HepG2 (cell line): ENCODE results near the gene LSMEM2. TPM values are rescaled to one million over a fixed set of nuclear protein-coding genes. Genes with fewer than 3 reads are reported as not detected.

ENCODE experiments used
- ATAC-seq: fragments of 200-7000 bp; cut with Tn5 transposase; 3 replicates; pipeline ENCODE4 v1.9.1; 2020; ENCODE audit warnings: mild to moderate bottlenecking, moderate library complexity
- BruUV-seq: library from RNA; stranded (reverse); fragments of 400-500 nt; replicated peaks from 2 replicates; lab custom pipeline; 2021; lab: Mats Ljungman, UMichigan
- CTCF ChIA-PET: fragments of 300-600 bp; formaldehyde crosslinking; extraction: SDS; loops from one replicate; lab custom pipeline; 2021; ENCODE audit warnings: low total read pairs, inconsistent platforms, low intra/inter-chr PET ratio; lab: Yijun Ruan, JAX
- POLR2A ChIA-PET: fragments of 350-600 bp; sonication (Branson Sonifier 250); formaldehyde crosslinking; loops from one replicate; lab custom pipeline; 2020; ENCODE audit warnings: antibody characterized with exemption, inconsistent platforms; lab: Yijun Ruan, JAX
- DNase-seq: peaks from one replicate; pipeline ENCODE4 v3.0.0-alpha.2; 2015; ENCODE audit warnings: low spot score
- FAIRE-seq: peaks from 3 replicates; lab custom pipeline; 2011; peaks lifted over from hg19 to GRCh38; lab: Jason Lieb, UNC
- H2AFZ ChIP-seq: one replicate; pipeline ENCODE4 v1.6.1; 2011; ENCODE audit warnings: low read length, inconsistent platforms
- H3K27ac ChIP-seq: fragments of 300-600 bp; 3 replicates; pipeline ENCODE4 v1.8.0; 2011; ENCODE audit warnings: mixed run types, mild to moderate bottlenecking, mixed read lengths, low read length, inconsistent platforms; ENCODE audit not compliant: insufficient read depth; ENCODE audit errors: extremely low read length
- H3K27me3 ChIP-seq, 2 experiments: fragments of 200-600 bp in 1 of 2; 2 replicates in 1 of 2; 3 replicates in 1 of 2; pipeline versions ENCODE4 v1.6.0 to v1.8.0; 2011; ENCODE audit warnings: low read length in 2 of 2, mild to moderate bottlenecking in 2 of 2, moderate library complexity in 2 of 2, inconsistent platforms in 1 of 2; ENCODE audit not compliant: insufficient read depth in 2 of 2, control insufficient read depth in 1 of 2
- H3K36me3 ChIP-seq, 2 experiments: fragments of 200-600 bp in 1 of 2; replicated peaks in 1 of 2; 2 replicates in 1 of 2; 3 replicates in 1 of 2; pipeline versions ENCODE4 v1.5.1 to v1.8.0; 2011; ENCODE audit warnings: low read length in 2 of 2, inconsistent platforms in 1 of 2; ENCODE audit not compliant: insufficient read depth in 2 of 2, control insufficient read depth in 1 of 2
- H3K4me1 ChIP-seq: 2 replicates; pipeline ENCODE4 v1.5.1; 2012; ENCODE audit warnings: low read length, inconsistent platforms; ENCODE audit not compliant: insufficient read depth
- H3K4me2 ChIP-seq: 2 replicates; pipeline ENCODE4 v1.6.0; 2011; ENCODE audit warnings: low read depth, low read length, inconsistent platforms
- H3K4me3 ChIP-seq, 3 experiments: fragments of 200-600 bp in 1 of 3; sonication (generic), shearing (Covaris generic) in 1 of 3; replicated peaks in 1 of 3; 2 replicates each; pipeline ENCODE4 v1.5.1; 2011 to 2016; ENCODE audit warnings: low read length in 3 of 3, inconsistent platforms in 2 of 3, low read depth in 2 of 3, mild to moderate bottlenecking in 2 of 3, control low read depth in 1 of 3, mixed read lengths in 1 of 3; ENCODE audit not compliant: insufficient read depth in 1 of 3
- H3K79me2 ChIP-seq: one replicate; pipeline ENCODE4 v1.6.1; 2011; ENCODE audit warnings: low read length, inconsistent platforms; ENCODE audit not compliant: insufficient read depth
- H3K9ac ChIP-seq: 2 replicates; pipeline ENCODE4 v1.6.0; 2011; ENCODE audit warnings: mild to moderate bottlenecking, low read depth, low read length, inconsistent platforms; ENCODE audit not compliant: insufficient read depth
- H3K9me3 ChIP-seq: 2 replicates; pipeline ENCODE4 v1.5.1; 2012; ENCODE audit warnings: mild to moderate bottlenecking, low read length
- H4K20me1 ChIP-seq: 2 replicates; pipeline ENCODE4 v1.6.0; 2011; ENCODE audit warnings: inconsistent platforms, mild to moderate bottlenecking, low read length, moderate library complexity; ENCODE audit not compliant: insufficient read depth
- HNRNPL ChIP-seq: fragments of 200-400 bp; formaldehyde crosslinking; IDR thresholded peaks from 2 replicates; pipeline ENCODE4 v1.6.1; 2017; ENCODE audit warnings: mild to moderate bottlenecking, low read depth, low read length
- PHB2 ChIP-seq: fragments of 450-650 bp; IDR thresholded peaks from 2 replicates; pipeline ENCODE4 v1.6.1; 2018; ENCODE audit not compliant: partially characterized antibody
- RBM39 ChIP-seq: fragments of 200-400 bp; formaldehyde crosslinking; IDR thresholded peaks from one replicate; pipeline ENCODE4 v1.6.1; 2018; ENCODE audit warnings: antibody characterized with exemption, mild to moderate bottlenecking, low read depth, low read length; ENCODE audit not compliant: poor library complexity, severe bottlenecking
- ZKSCAN1 ChIP-seq: fragments of 150-350 bp; IDR thresholded peaks from 2 replicates; pipeline ENCODE4 v1.6.1; 2014; ENCODE audit warnings: low read length
- ZNF12 ChIP-seq: sonication (generic); formaldehyde crosslinking; IDR thresholded peaks from 2 replicates; pipeline ENCODE4 v1.5.0; 2020; ENCODE audit warnings: missing genetic modification reagents
- ZNF160 ChIP-seq: sonication (generic); formaldehyde crosslinking; IDR thresholded peaks from 2 replicates; pipeline ENCODE4 v1.8.0; 2022; ENCODE audit warnings: mild to moderate bottlenecking, inconsistent platforms, missing genetic modification reagents
- WGBS: methylation state at CpG from one replicate; pipeline ENCODE4 v1.1.6; 2017; ENCODE audit warnings: low lambda C conversion rate; 5-methylcytosine and 5-hydroxymethylcytosine counted together
- in situ Hi-C: cut with HindIII; loops from 2 replicates; pipeline ENCODE4 v1.10.0; 2017; ENCODE audit warnings: low pct_unique_long_range_greater_than_20kb; ENCODE audit not compliant: extremely low pct_ligation_motif_present
- intact Hi-C: fragments of 100-400 bp; cut with micrococcal nuclease; formaldehyde crosslinking; loops from one replicate; pipeline ENCODE4 v1.10.0; 2022; ENCODE audit not compliant: unreplicated experiment
- polyA plus RNA-seq, 8 experiments: library from polyadenylated mRNA; depleted of rRNA in 3 of 8; stranded (reverse) in 7 of 8; unstranded in 1 of 8; fragments of >200 nt; fragmentation: Illumina TruSeq in 4 of 8; extraction: Trizol in 4 of 8; gene quantifications; 2 replicates each; pipeline versions ENCODE4 v1.2.1 to v1.2.3, GENCODE V29; 2011 to 2016; ENCODE audit warnings: low read depth in 4 of 8, missing spikeins in 1 of 8, mixed read lengths in 1 of 8; ENCODE audit not compliant: insufficient read depth in 1 of 8
- total RNA-seq, 5 experiments: library from RNA; depleted of rRNA; stranded (reverse); fragments of >200 nt; fragmentation: Illumina TruSeq; extraction: Trizol; gene quantifications; 2 replicates each; pipeline ENCODE4 v1.2.3, GENCODE V29; 2016; ENCODE audit warnings: low read depth in 1 of 5
- TF ChIP-seq, protein P1 (sequence below): sonication (generic); formaldehyde crosslinking; IDR thresholded peaks from 2 replicates; pipeline ENCODE4; 2020; ENCODE audit warnings: missing genetic modification reagents, mild to moderate bottlenecking, borderline replicate concordance
- TF ChIP-seq, protein P2 (sequence below): fragments of 450-650 bp; IDR thresholded peaks from 2 replicates; pipeline ENCODE4 v1.6.1; 2017; ENCODE audit warnings: mild to moderate bottlenecking

LSMEM2 gene
- total and polyA plus RNA-seq, 2 of the 13 experiments (the other 11 are each of a cell fraction or from before 2014, with no cell fraction given): 0.07 to 0.41 TPM

GRCh38 chr3:50242381-50242770 is 36.5 kb upstream of the LSMEM2 start:
- Histone ChIP-seq H4K20me1 (no peaks in the 10 kb centered on the region), H3K4me3 (no peak overlapping the region), H3K27me3 (no peaks in the 10 kb centered on the region), H3K4me1 (peaks cover 39% of the 10 kb centered on the region), H3K27ac (no peak overlapping the region), H3K9ac (no peak overlapping the region), H3K36me3 (0 out of 5 replicates have a peak, but pooled peaks cover 0 to 5% of the 10 kb centered on the region in 2 experiments), H3K9me3 (no peaks in the 10 kb centered on the region), H2AFZ (no peak overlapping the region), H3K79me2 (peaks cover 32% of the 10 kb centered on the region), H3K4me2 (no peak overlapping the region)
- no peak for ATAC-seq
- TF ChIP-seq PHB2: no peak
- TF ChIP-seq, protein P1, sequence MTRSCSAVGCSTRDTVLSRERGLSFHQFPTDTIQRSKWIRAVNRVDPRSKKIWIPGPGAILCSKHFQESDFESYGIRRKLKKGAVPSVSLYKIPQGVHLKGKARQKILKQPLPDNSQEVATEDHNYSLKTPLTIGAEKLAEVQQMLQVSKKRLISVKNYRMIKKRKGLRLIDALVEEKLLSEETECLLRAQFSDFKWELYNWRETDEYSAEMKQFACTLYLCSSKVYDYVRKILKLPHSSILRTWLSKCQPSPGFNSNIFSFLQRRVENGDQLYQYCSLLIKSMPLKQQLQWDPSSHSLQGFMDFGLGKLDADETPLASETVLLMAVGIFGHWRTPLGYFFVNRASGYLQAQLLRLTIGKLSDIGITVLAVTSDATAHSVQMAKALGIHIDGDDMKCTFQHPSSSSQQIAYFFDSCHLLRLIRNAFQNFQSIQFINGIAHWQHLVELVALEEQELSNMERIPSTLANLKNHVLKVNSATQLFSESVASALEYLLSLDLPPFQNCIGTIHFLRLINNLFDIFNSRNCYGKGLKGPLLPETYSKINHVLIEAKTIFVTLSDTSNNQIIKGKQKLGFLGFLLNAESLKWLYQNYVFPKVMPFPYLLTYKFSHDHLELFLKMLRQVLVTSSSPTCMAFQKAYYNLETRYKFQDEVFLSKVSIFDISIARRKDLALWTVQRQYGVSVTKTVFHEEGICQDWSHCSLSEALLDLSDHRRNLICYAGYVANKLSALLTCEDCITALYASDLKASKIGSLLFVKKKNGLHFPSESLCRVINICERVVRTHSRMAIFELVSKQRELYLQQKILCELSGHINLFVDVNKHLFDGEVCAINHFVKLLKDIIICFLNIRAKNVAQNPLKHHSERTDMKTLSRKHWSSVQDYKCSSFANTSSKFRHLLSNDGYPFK: no peak
- no peak for FAIRE-seq
- ChIA-PET POLR2A (no interaction called here), CTCF (no interaction called here)
- no peak for DNase-seq
- intact Hi-C loops: no loop called here
- WGBS: 100% methylated on average over 1 of the region's 3 CpGs
- in situ Hi-C loops: no loop called here
- BruUV-seq: no TSS peak

DNA sequence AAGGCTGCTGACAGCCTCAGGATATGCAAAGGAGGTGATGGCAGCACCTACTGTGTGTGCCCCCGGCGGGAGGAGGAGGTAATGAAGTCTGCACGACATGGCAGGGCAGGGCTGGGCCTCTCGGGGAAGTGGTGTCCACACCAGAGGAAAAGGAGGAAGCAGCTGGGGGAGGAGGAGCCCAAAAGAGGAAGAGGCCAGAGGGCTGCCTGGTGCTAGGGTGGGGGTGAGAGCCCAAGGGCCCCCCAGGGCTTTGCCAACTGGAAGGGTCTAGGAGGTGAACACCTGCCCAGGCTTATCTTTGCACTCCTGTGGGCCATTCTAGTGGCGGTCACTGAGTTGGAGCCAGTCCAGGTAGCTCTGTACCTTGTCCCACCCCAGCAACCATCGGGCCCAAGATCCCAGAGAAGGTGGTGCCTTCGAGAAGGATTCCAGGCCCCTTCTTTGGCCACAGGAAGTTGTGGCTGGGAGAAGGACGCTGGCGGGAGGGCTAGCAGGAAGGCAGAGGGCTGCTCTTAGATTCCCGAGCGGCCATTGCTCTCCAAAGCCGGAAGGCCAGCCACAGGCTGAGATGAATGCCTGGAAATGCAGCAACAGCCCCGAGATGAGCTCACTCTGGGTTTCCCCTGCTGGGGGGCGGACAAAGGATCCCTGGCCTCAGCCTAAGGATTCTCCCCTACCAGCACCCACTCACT is 35.9 kb upstream of the LSMEM2 start:
- no peak for FAIRE-seq
- CTCF ChIA-PET: interaction anchor here (1.7 kb wide), 1 partner anchor 15 kb away, joined by 3 read pairs; no protein-coding TSS in a partner anchor
- Histone ChIP-seq H4K20me1 (no peaks in the 10 kb centered on the region), H3K4me3 (no peak overlapping the region)
- TF ChIP-seq ZNF160 (CRISPR knock-in tag) (no peak), ZNF12 (CRISPR knock-in tag) (no peak), HNRNPL (no peak), ZKSCAN1 (peak; percentile 26; the same call in 1 of the 2 replicates), RBM39 (no peak)
- TF ChIP-seq, protein P2, sequence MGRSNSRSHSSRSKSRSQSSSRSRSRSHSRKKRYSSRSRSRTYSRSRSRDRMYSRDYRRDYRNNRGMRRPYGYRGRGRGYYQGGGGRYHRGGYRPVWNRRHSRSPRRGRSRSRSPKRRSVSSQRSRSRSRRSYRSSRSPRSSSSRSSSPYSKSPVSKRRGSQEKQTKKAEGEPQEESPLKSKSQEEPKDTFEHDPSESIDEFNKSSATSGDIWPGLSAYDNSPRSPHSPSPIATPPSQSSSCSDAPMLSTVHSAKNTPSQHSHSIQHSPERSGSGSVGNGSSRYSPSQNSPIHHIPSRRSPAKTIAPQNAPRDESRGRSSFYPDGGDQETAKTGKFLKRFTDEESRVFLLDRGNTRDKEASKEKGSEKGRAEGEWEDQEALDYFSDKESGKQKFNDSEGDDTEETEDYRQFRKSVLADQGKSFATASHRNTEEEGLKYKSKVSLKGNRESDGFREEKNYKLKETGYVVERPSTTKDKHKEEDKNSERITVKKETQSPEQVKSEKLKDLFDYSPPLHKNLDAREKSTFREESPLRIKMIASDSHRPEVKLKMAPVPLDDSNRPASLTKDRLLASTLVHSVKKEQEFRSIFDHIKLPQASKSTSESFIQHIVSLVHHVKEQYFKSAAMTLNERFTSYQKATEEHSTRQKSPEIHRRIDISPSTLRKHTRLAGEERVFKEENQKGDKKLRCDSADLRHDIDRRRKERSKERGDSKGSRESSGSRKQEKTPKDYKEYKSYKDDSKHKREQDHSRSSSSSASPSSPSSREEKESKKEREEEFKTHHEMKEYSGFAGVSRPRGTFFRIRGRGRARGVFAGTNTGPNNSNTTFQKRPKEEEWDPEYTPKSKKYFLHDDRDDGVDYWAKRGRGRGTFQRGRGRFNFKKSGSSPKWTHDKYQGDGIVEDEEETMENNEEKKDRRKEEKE: no peak
- TF ChIP-seq, all 625 proteins: peak for 1
- in situ Hi-C loops (no loop called here), intact Hi-C loops (no loop called here)
- Histone ChIP-seq H2AFZ (no peak overlapping the region), H3K36me3 (0 out of 5 replicates have a peak, but pooled peaks cover 0 to 9% of the 10 kb centered on the region in 2 experiments), H3K9me3 (no peaks in the 10 kb centered on the region), H3K9ac (no peak overlapping the region), H3K4me1 (peaks cover 33% of the 10 kb centered on the region), H3K27me3 (no peaks in the 10 kb centered on the region), H3K79me2 (peaks cover 26% of the 10 kb centered on the region), H3K27ac (no peak overlapping the region), H3K4me2 (no peak overlapping the region)
- 84% methylated on average over 8 of the region's 14 CpGs for WGBS
- no TSS peak for BruUV-seq
- DNase-seq (no peak), ATAC-seq (no peak)
- POLR2A ChIA-PET: interaction anchor here (1.4 kb wide), 1 partner anchor 17 kb away, joined by 3 read pairs; no protein-coding TSS in a partner anchor
